Mesendoderm (in vitro differentiated cells): Measurements from ENCODE around the gene SAMMSON.

ENCODE experiments used
- DNase-seq: peaks from one replicate; pipeline ENCODE4 v3.0.0; 2013
- H2AK5ac ChIP-seq: 2 replicates; pipeline ENCODE4 v1.6.1; 2013; ENCODE audit warnings: low read length, inconsistent platforms
- H2BK120ac ChIP-seq: 2 replicates; pipeline ENCODE4 v1.6.1; 2013; ENCODE audit warnings: low read depth, mild to moderate bottlenecking, low read length, moderate library complexity, mixed read lengths
- H2BK15ac ChIP-seq: replicated peaks from 2 replicates; pipeline ENCODE4 v1.6.1; 2013; ENCODE audit warnings: low read depth, mild to moderate bottlenecking, moderate library complexity
- H2BK5ac ChIP-seq: 2 replicates; pipeline ENCODE4 v1.6.1; 2013; ENCODE audit warnings: low read length, inconsistent platforms
- H3K18ac ChIP-seq: 2 replicates; pipeline ENCODE4 v1.6.1; 2013; ENCODE audit warnings: mild to moderate bottlenecking, low read length, mixed read lengths
- H3K23ac ChIP-seq: one replicate; pipeline ENCODE4 v1.6.1; 2013; ENCODE audit warnings: low read length
- H3K27ac ChIP-seq: 2 replicates; pipeline ENCODE4 v1.5.1; 2013; ENCODE audit warnings: low read depth, mild to moderate bottlenecking, inconsistent platforms, low read length, moderate library complexity
- H3K27me3 ChIP-seq: 2 replicates; pipeline ENCODE4 v1.6.1; 2013; ENCODE audit warnings: low read length, control low read depth, mild to moderate bottlenecking, inconsistent platforms; ENCODE audit not compliant: insufficient read depth, poor library complexity
- H3K36me3 ChIP-seq: 2 replicates; pipeline ENCODE4 v1.6.1; 2013; ENCODE audit warnings: low read length, inconsistent platforms; ENCODE audit not compliant: control insufficient read depth, insufficient read depth
- H3K4ac ChIP-seq: one replicate; pipeline ENCODE4 v1.6.1; 2013; ENCODE audit warnings: low read depth, mild to moderate bottlenecking, low read length, moderate library complexity
- H3K4me1 ChIP-seq: 2 replicates; pipeline ENCODE4 v1.6.1; 2013; ENCODE audit warnings: low read depth, low read length, inconsistent platforms; ENCODE audit not compliant: control insufficient read depth
- H3K4me2 ChIP-seq: 2 replicates; pipeline ENCODE4 v1.6.1; 2013; ENCODE audit warnings: low read length
- H3K4me3 ChIP-seq: 2 replicates; pipeline ENCODE4 v1.5.1; 2013; ENCODE audit warnings: mild to moderate bottlenecking, low read length
- H3K56ac ChIP-seq: one replicate; pipeline ENCODE4 v1.6.1; 2013; ENCODE audit warnings: low read length
- H3K79me1 ChIP-seq: 2 replicates; pipeline ENCODE4 v1.6.1; 2013; ENCODE audit warnings: low read length, inconsistent platforms
- H3K79me2 ChIP-seq: 2 replicates; pipeline ENCODE4 v1.6.1; 2013; ENCODE audit warnings: mild to moderate bottlenecking, low read length; ENCODE audit not compliant: control insufficient read depth, insufficient read depth
- H3K9ac ChIP-seq: 2 replicates; pipeline ENCODE4 v1.6.1; 2013; ENCODE audit warnings: low read length, inconsistent platforms
- H4K5ac ChIP-seq: one replicate; pipeline ENCODE4 v1.6.1; 2013; ENCODE audit warnings: low read length
- H4K8ac ChIP-seq: one replicate; pipeline ENCODE4 v1.6.1; 2013; ENCODE audit warnings: low read depth, mild to moderate bottlenecking, control low read depth, low read length, moderate library complexity
- WGBS: extraction: QIAGEN DNeasy Blood & Tissue Kit; methylation state at CpG from one replicate; pipeline ENCODE4 v1.1.7; 2013; ENCODE audit warnings: low lambda C conversion rate, missing lambda C conversion rate; ENCODE audit not compliant: insufficient coverage; ENCODE audit errors: extremely low coverage; 5-methylcytosine and 5-hydroxymethylcytosine counted together

Gene SAMMSON

GRCh38 chr3:69986419-69986818 lies 13.1 kb upstream of the SAMMSON start:
- H2BK120ac ChIP-seq: no peak overlapping the region

GRCh38 chr3:69987833-69988232 lies 11.7 kb upstream of the SAMMSON start:
- Histone ChIP-seq H3K27me3 (no peaks in the 10 kb centered on the region), H2BK120ac (no peak overlapping the region), H2BK15ac (no peak overlapping the region), H3K18ac (no peak overlapping the region), H3K4ac (no peak overlapping the region), H3K27ac (no peak overlapping the region), H2BK5ac (no peak overlapping the region), H3K56ac (no peak overlapping the region), H3K79me1 (no peaks in the 10 kb centered on the region), H3K4me3 (no peak overlapping the region), H2AK5ac (no peak overlapping the region), H3K79me2 (no peaks in the 10 kb centered on the region), H3K9ac (no peak overlapping the region), H4K8ac (no peak overlapping the region), H4K5ac (no peak overlapping the region), H3K4me1 (no peaks in the 10 kb centered on the region), H3K4me2 (no peak overlapping the region), H3K23ac (no peak overlapping the region), H3K36me3 (no peaks in the 10 kb centered on the region)
- WGBS: no CpG with 5 or more reads among the region's 6 CpGs
- DNase-seq: no peak

More at GRCh38 chr3:69986419-69986818, 13.1 kb upstream of the SAMMSON start:
- no peak for DNase-seq
- no peaks in the 10 kb centered on the region for H3K79me2 ChIP-seq
- no peaks in the 10 kb centered on the region for H3K27me3 ChIP-seq
- no peak overlapping the region for H3K9ac ChIP-seq
- H3K23ac ChIP-seq: no peak overlapping the region
- no peak overlapping the region for H2BK15ac ChIP-seq
- H3K27ac ChIP-seq: no peak overlapping the region
- H3K4ac ChIP-seq: no peak overlapping the region
- H3K36me3 ChIP-seq: no peaks in the 10 kb centered on the region
- WGBS: no CpG with 5 or more reads among the region's 6 CpGs
- no peak overlapping the region for H4K5ac ChIP-seq
- H3K4me1 ChIP-seq: no peaks in the 10 kb centered on the region
- no peak overlapping the region for H2AK5ac ChIP-seq
- H3K79me1 ChIP-seq: no peaks in the 10 kb centered on the region
- H3K56ac ChIP-seq: no peak overlapping the region
- no peak overlapping the region for H3K4me2 ChIP-seq
- H2BK5ac ChIP-seq: no peak overlapping the region
- no peak overlapping the region for H3K4me3 ChIP-seq
- H4K8ac ChIP-seq: no peak overlapping the region
- no peak overlapping the region for H3K18ac ChIP-seq

GRCh38 chr3:69993757-69994156 lies 5.8 kb upstream of the SAMMSON start:
- no peak overlapping the region for H4K5ac ChIP-seq

GRCh38 chr3:69994919-69995318 lies 4.6 kb upstream of the SAMMSON start:
- no peak overlapping the region for H3K4me2 ChIP-seq
- no peaks in the 10 kb centered on the region for H3K79me2 ChIP-seq
- H3K4me3 ChIP-seq: no peak overlapping the region
- H3K9ac ChIP-seq: no peak overlapping the region
- H3K79me1 ChIP-seq: no peaks in the 10 kb centered on the region
- H3K27ac ChIP-seq: no peak overlapping the region
- H3K4ac ChIP-seq: no peak overlapping the region
- no peak overlapping the region for H3K18ac ChIP-seq
- H2BK15ac ChIP-seq: no peak overlapping the region
- no CpG with 5 or more reads among the region's 3 CpGs for WGBS
- no peak overlapping the region for H2BK120ac ChIP-seq
- no peak for DNase-seq
- H3K27me3 ChIP-seq: no peaks in the 10 kb centered on the region
- H3K23ac ChIP-seq: no peak overlapping the region
- no peak overlapping the region for H4K8ac ChIP-seq
- H3K36me3 ChIP-seq: no peaks in the 10 kb centered on the region
- no peak overlapping the region for H4K5ac ChIP-seq
- H2AK5ac ChIP-seq: no peak overlapping the region
- H3K56ac ChIP-seq: no peak overlapping the region
- no peak overlapping the region for H2BK5ac ChIP-seq
- H3K4me1 ChIP-seq: no peaks in the 10 kb centered on the region

More at GRCh38 chr3:69993757-69994156, 5.8 kb upstream of the SAMMSON start:
- Histone ChIP-seq H3K4me2 (no peak overlapping the region), H2AK5ac (no peak overlapping the region), H2BK120ac (no peak overlapping the region), H3K79me1 (no peaks in the 10 kb centered on the region), H2BK15ac (no peak overlapping the region), H3K9ac (no peak overlapping the region), H3K79me2 (no peaks in the 10 kb centered on the region), H3K27me3 (no peaks in the 10 kb centered on the region), H2BK5ac (no peak overlapping the region), H4K8ac (no peak overlapping the region), H3K36me3 (no peaks in the 10 kb centered on the region), H3K18ac (no peak overlapping the region), H3K56ac (no peak overlapping the region), H3K4me1 (no peaks in the 10 kb centered on the region), H3K4ac (no peak overlapping the region), H3K4me3 (no peak overlapping the region), H3K23ac (no peak overlapping the region), H3K27ac (no peak overlapping the region)
- DNase-seq: no peak
- WGBS: no CpG with 5 or more reads among the region's 4 CpGs

DNA sequence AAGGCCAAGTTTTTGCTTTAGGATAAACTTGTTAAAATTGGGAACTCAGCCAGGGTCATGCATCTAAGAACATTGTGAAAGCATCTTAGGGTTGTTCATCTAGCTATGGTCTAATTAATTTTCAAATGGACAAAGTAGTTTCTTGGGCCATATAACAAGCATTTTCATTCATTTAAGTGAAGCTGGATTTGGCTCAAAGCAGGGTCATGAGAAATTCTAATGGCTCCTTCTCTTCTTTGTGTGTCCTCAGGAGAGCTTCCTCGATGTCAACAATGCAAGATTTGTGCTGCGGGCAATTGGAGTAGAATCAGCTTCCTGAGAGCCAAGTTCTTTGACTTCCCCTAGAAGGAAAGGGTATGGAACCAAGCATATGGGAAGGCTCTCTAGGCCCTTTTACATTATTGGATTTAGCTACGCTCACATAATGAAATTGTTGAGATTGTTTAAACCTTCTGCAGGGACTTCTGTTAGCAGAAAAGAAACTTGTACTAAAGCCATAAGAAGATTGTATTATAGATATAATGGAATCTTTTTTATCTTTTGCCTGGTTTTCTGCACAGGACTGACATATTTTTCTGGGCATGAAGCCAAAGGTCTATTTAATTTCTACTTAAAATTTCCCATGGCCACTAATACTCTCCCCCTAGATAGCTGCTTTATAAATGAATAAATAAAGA lies 1.8 kb upstream of the SAMMSON start:
- H2AK5ac ChIP-seq: no peak overlapping the region
- no peaks in the 10 kb centered on the region for H3K79me1 ChIP-seq
- H3K4me1 ChIP-seq: no peaks in the 10 kb centered on the region
- H3K56ac ChIP-seq: no peak overlapping the region
- H3K27me3 ChIP-seq: no peaks in the 10 kb centered on the region
- H3K79me2 ChIP-seq: no peaks in the 10 kb centered on the region
- no peak overlapping the region for H3K4me2 ChIP-seq
- H3K4me3 ChIP-seq: no peak overlapping the region
- no peak overlapping the region for H3K4ac ChIP-seq
- WGBS: no CpG with 5 or more reads among the region's 3 CpGs
- no peak overlapping the region for H4K8ac ChIP-seq
- H3K23ac ChIP-seq: no peak overlapping the region
- H4K5ac ChIP-seq: no peak overlapping the region
- no peak overlapping the region for H2BK5ac ChIP-seq
- no peak overlapping the region for H3K18ac ChIP-seq
- H2BK15ac ChIP-seq: no peak overlapping the region
- H3K27ac ChIP-seq: no peak overlapping the region
- H3K36me3 ChIP-seq: no peaks in the 10 kb centered on the region
- no peak overlapping the region for H3K9ac ChIP-seq
- DNase-seq: no peak
- H2BK120ac ChIP-seq: no peak overlapping the region

GRCh38 chr3:69998759-69999139 lies 784 bp upstream of the SAMMSON start:
- Histone ChIP-seq H2BK5ac (no peak overlapping the region), H3K4me2 (no peak overlapping the region), H3K79me2 (no peaks in the 10 kb centered on the region), H4K8ac (no peak overlapping the region), H2AK5ac (no peak overlapping the region), H3K36me3 (no peaks in the 10 kb centered on the region), H2BK15ac (no peak overlapping the region), H3K9ac (no peak overlapping the region), H3K27me3 (no peaks in the 10 kb centered on the region), H3K79me1 (no peaks in the 10 kb centered on the region), H3K4ac (no peak overlapping the region), H3K56ac (peak overlapping the region; percentile 53), H3K27ac (no peak overlapping the region), H4K5ac (no peak overlapping the region), H3K4me3 (no peak overlapping the region), H3K4me1 (no peaks in the 10 kb centered on the region), H3K18ac (no peak overlapping the region), H3K23ac (no peak overlapping the region), H2BK120ac (no peak overlapping the region)
- no CpG with 5 or more reads among the region's 3 CpGs for WGBS
- DNase-seq: no peak
